Neural crest cell (in vitro differentiated cells): Measurements from ENCODE around the gene FAM78B. TPM values are rescaled to one million over a fixed set of nuclear protein-coding genes. Genes with fewer than 3 reads are reported as not detected.

Source experiments
- DNase-seq: peaks from one replicate; pipeline ENCODE4 v3.0.0; 2021; ENCODE audit warnings: low read depth, mixed read lengths, low spot score
- H3K27ac Mint-ChIP-seq: one replicate; pipeline ENCODE4 v1.8.0; 2021; ENCODE audit warnings: mild to moderate bottlenecking, mixed read lengths; ENCODE audit not compliant: unreplicated experiment
- H3K27me3 Mint-ChIP-seq: 2 replicates; pipeline ENCODE4 v1.8.0; 2021; ENCODE audit warnings: low read depth, mild to moderate bottlenecking, mixed read lengths
- H3K36me3 Mint-ChIP-seq: 2 replicates; pipeline ENCODE4 v1.8.0; 2021; ENCODE audit warnings: low read depth, mild to moderate bottlenecking, mixed read lengths
- H3K4me1 Mint-ChIP-seq: 2 replicates; pipeline ENCODE4 v1.8.0; 2021; ENCODE audit warnings: mixed read lengths
- H3K4me3 Mint-ChIP-seq: one replicate; pipeline ENCODE4 v1.8.0; 2021; ENCODE audit warnings: mild to moderate bottlenecking, mixed read lengths
- H3K9me3 Mint-ChIP-seq: 2 replicates; pipeline ENCODE4 v1.8.0; 2021; ENCODE audit warnings: mixed read lengths
- total RNA-seq: library from RNA; stranded (reverse); gene quantifications from 2 replicates; pipeline ENCODE4 v1.2.1, GENCODE V29; 2021
- TF ChIP-seq, protein P1 (sequence below): fragments of 200-600 bp; sonication (generic); conservative IDR thresholded peaks from 2 replicates; pipeline ENCODE4 v1.5.0; 2021; ENCODE audit warnings: antibody characterized with exemption, mild to moderate bottlenecking

Gene FAM78B
- total RNA-seq, 1 donor from 2014 or later: 1.5 TPM

DNA sequence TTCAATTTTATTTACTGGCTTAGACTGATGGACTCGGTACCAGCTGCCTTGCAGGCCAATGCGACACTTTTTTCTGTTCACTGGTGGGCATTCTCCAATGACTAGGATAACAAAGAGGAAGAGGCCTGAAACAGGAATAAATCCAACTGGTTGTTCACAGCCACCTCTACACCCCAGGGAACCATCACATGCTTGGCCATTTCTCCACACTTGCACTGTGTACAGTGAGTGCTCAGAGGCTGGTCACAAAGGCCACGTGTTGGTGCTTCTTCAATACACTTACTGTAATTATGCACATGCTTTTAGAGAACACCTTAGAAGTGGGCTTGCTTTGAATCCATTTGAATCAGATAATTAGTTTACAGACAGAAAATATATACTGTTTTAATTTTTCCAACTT, 113.4 kb downstream of the FAM78B start:
- DNase-seq: no peak
- H3K4me3 Mint-ChIP-seq: no peak overlapping the region
- H3K27ac Mint-ChIP-seq: no peak overlapping the region
- TF ChIP-seq, protein P1, sequence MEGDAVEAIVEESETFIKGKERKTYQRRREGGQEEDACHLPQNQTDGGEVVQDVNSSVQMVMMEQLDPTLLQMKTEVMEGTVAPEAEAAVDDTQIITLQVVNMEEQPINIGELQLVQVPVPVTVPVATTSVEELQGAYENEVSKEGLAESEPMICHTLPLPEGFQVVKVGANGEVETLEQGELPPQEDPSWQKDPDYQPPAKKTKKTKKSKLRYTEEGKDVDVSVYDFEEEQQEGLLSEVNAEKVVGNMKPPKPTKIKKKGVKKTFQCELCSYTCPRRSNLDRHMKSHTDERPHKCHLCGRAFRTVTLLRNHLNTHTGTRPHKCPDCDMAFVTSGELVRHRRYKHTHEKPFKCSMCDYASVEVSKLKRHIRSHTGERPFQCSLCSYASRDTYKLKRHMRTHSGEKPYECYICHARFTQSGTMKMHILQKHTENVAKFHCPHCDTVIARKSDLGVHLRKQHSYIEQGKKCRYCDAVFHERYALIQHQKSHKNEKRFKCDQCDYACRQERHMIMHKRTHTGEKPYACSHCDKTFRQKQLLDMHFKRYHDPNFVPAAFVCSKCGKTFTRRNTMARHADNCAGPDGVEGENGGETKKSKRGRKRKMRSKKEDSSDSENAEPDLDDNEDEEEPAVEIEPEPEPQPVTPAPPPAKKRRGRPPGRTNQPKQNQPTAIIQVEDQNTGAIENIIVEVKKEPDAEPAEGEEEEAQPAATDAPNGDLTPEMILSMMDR: no peak
- H3K36me3 Mint-ChIP-seq: no peaks in the 10 kb centered on the region
- H3K9me3 Mint-ChIP-seq: no peaks in the 10 kb centered on the region
- peaks cover 47% of the 10 kb centered on the region for H3K27me3 Mint-ChIP-seq
- H3K4me1 Mint-ChIP-seq: no peaks in the 10 kb centered on the region

DNA sequence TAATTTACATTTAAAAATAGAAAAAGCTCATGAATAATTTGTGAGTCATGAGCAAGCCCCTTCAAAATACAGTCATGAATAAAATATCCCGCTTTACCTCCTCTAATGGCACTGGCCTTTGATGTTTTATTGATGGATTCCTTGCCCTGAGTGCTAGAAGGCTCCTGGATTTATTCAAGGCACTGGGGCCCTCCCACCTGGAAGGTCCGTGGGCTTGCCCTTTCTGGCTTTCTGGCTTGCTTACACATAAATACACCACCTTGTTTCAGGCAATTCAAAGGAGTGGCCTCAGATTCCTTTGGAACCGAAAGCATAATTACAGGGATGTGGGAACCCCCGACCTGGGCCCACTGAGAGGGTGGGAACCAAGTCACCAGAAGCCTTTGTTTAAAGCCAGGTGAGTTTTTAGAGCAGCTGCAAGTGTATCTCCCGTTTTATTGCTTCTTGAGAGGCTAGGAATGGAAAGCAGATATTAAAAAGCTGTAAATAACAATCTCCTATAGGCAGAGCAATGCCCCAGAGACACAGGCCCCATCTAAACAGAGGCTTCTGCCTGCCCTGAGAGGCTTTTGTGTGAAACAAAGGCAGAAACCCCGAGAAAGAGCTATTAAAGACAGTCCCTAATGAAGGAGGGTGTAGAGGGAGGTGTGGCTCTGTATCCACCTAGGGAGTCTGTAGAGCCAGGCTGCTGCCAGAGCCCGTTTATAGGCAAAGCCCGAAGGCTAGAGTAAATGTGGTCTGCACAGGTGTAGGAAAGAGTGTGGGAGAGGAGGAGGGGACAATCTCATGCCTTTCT, 126.4 kb downstream of the FAM78B start:
- H3K4me1 Mint-ChIP-seq: no peaks in the 10 kb centered on the region
- H3K9me3 Mint-ChIP-seq: no peaks in the 10 kb centered on the region
- H3K27ac Mint-ChIP-seq: no peak overlapping the region
- no peak overlapping the region for H3K4me3 Mint-ChIP-seq
- TF ChIP-seq, protein P1: no peak
- peaks cover 36% of the 10 kb centered on the region for H3K27me3 Mint-ChIP-seq
- H3K36me3 Mint-ChIP-seq: no peaks in the 10 kb centered on the region
- no peak for DNase-seq

DNA sequence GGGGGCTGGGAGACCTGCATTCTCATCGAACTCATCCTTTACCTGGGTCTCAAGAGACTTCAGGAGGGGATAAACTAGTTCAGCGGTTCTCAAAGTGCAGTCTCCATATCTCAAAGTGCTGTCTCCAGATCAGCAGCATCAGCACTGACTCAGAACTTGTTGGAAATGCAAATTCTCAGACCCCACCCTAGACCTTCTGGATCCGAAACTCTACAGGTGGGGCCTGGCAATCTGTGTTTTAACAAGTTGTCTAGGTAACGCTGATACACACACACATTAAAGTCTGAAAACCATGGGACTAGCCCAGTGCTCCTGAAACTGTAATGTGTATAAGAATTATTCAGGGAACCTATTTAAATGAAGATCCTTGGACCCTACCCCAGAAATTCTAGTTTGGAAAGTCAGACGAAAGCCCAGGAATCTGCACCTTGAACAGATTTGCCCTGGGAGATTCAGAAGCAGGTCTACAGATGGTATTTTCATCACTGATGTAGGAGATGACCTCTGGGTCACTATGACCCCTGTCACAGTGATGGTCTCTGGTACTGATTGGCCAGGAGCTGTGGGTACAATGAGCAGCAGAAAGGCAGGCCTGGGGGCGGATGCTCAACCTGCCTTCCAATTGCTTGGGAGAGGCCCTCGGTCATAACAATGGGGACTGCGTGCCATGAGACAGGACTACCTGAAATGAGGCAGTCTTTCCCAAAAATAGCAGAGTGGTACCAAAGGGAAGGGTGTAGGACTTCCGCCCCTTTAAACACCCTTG, 127.2 kb downstream of the FAM78B start:
- TF ChIP-seq, protein P1: no peak
- DNase-seq: no peak
- Mint-ChIP-seq H3K27ac (no peak overlapping the region), H3K36me3 (no peaks in the 10 kb centered on the region), H3K4me3 (no peak overlapping the region), H3K9me3 (no peaks in the 10 kb centered on the region), H3K27me3 (peaks cover 32% of the 10 kb centered on the region), H3K4me1 (no peaks in the 10 kb centered on the region)

DNA sequence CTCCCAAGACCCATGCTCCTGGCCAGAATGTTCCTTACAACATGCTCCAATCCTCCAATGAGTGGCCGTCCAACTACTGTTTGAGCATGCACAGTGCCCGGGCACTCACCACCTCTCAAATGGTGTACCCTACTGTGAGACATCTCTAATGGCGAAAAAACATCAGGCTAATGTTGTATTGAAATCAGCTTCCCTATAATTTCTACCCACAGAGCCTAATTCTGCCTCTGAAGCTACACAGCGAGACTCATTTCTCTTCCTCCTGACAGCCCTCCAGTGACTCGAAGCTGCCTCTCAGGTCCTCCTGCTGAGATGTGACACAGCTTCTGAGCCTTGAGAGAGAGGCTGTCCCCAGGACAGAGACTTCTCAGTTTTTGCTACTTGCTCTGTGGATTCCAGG, 130.7 kb downstream of the FAM78B start:
- no peak for DNase-seq
- Mint-ChIP-seq H3K27ac (no peak overlapping the region), H3K9me3 (no peaks in the 10 kb centered on the region), H3K36me3 (no peaks in the 10 kb centered on the region), H3K27me3 (peaks cover 15% of the 10 kb centered on the region), H3K4me1 (no peaks in the 10 kb centered on the region), H3K4me3 (no peak overlapping the region)
- TF ChIP-seq, protein P1: no peak

DNA sequence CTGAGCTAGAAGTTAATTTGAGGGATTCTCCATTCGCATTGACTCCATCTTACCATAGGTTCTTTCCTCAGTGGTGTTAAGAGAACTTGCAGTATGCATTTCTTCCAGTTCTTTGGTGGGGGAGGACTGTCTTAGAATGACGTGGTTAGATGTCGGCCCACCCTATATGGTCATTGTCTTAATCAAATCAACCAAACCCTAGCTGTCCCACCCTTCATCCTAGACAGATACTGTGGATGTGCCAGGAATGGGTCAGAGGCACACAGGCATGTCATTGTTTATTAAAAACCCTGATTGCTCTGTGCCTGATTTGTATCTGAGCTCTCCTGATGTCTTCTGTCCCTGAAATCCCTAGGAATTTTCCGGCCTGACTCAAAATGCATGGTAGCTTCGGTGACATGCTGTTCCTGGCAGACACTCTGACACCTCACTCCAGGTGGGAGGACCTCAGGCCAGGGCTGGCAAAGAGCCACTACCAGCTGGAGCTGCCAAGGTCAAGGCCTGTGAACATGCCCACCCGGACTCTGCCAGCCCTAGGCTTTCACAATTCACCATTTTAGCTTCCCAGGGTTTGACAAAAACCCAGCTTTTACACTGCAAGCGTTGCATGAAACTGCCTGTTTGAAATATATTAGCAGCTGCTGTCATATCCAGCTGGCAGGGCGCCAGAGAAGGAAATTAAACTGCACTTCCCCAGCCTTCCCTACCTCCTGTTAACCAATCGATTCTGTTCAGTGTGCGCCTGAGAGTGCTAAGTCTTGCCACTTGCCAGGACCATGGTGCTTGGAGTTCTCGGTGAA, 134.0 kb downstream of the FAM78B start:
- H3K4me3 Mint-ChIP-seq: no peak overlapping the region
- peaks cover 15% of the 10 kb centered on the region for H3K27me3 Mint-ChIP-seq
- no peaks in the 10 kb centered on the region for H3K9me3 Mint-ChIP-seq
- TF ChIP-seq, protein P1: no peak
- H3K36me3 Mint-ChIP-seq: no peaks in the 10 kb centered on the region
- DNase-seq: no peak
- H3K4me1 Mint-ChIP-seq: no peaks in the 10 kb centered on the region
- H3K27ac Mint-ChIP-seq: no peak overlapping the region
